H1 (cell line): ENCODE measurements around the gene ZBTB38. TPM values are rescaled to one million over a fixed set of nuclear protein-coding genes. Genes with fewer than 3 reads are reported as not detected.
A peak's percentile ranks its signal among the peaks of the same experiment; 100 is the strongest.

Experiments used
- CTCF ChIA-PET: fragments of 300-600 bp; sonication (Branson Sonifier 250); formaldehyde crosslinking; loops from one replicate; lab custom pipeline; 2021; ENCODE audit not compliant: partially characterized antibody; lab: Charles Lee
- POLR2A ChIA-PET: fragments of 300-600 bp; sonication (Branson Sonifier 250); formaldehyde crosslinking; loops from one replicate; lab custom pipeline; 2021; ENCODE audit warnings: inconsistent platforms; ENCODE audit not compliant: partially characterized antibody; lab: Charles Lee
- DNase-seq, 2 experiments: peaks; one replicate each; pipeline versions ENCODE4 v3.0.0 to v3.0.0-alpha.2; 2010 to 2022; ENCODE audit warnings: low spot score in 2 of 2, low read depth in 1 of 2, mixed read lengths in 1 of 2
- FAIRE-seq: peaks from 2 replicates; lab custom pipeline; 2011; peaks lifted over from hg19 to GRCh38; lab: Jason Lieb, UNC
- H2AFZ ChIP-seq: 2 replicates; pipeline ENCODE4 v1.8.1; 2012; ENCODE audit warnings: low read length, inconsistent platforms
- H2AK5ac ChIP-seq: 2 replicates; pipeline ENCODE4 v1.6.1; 2013; ENCODE audit warnings: low read depth, low read length
- H2BK120ac ChIP-seq: replicated peaks from 2 replicates; pipeline ENCODE3; 2013; ENCODE audit warnings: low read depth, low read length, inconsistent platforms
- H2BK12ac ChIP-seq: 2 replicates; pipeline ENCODE4 v1.6.1; 2013; ENCODE audit warnings: low read depth, low read length
- H2BK15ac ChIP-seq: 2 replicates; pipeline ENCODE4 v1.6.1; 2013; ENCODE audit warnings: low read length
- H2BK20ac ChIP-seq: 2 replicates; pipeline ENCODE4 v1.6.1; 2013; ENCODE audit warnings: low read length
- H2BK5ac ChIP-seq: 2 replicates; pipeline ENCODE4 v1.6.1; 2013; ENCODE audit warnings: low read depth, low read length
- H3K14ac ChIP-seq: 2 replicates; pipeline ENCODE4 v1.6.1; 2013; ENCODE audit warnings: inconsistent platforms; ENCODE audit not compliant: insufficient read length
- H3K18ac ChIP-seq: 2 replicates; pipeline ENCODE4 v1.6.1; 2013; ENCODE audit warnings: low read length; ENCODE audit errors: extremely low read depth
- H3K23ac ChIP-seq: 2 replicates; pipeline ENCODE4 v1.6.1; 2013; ENCODE audit warnings: inconsistent platforms; ENCODE audit not compliant: insufficient read length
- H3K23me2 ChIP-seq: 2 replicates; pipeline ENCODE4 v1.6.1; 2013; ENCODE audit warnings: low read depth, low read length
- H3K27ac ChIP-seq: 2 replicates; pipeline ENCODE4 v1.6.1; 2011; ENCODE audit warnings: low read depth, low read length, inconsistent platforms
- H3K27me3 ChIP-seq, 4 experiments: replicated peaks in 1 of 4; 1 replicate in 1 of 4; 2 replicates in 3 of 4; pipeline versions ENCODE4 v1.6.1 to v1.8.1; 2011 to 2013; ENCODE audit warnings: low read length in 3 of 4, mild to moderate bottlenecking in 3 of 4, inconsistent platforms in 2 of 4, mixed read lengths in 2 of 4, moderate library complexity in 1 of 4; ENCODE audit not compliant: control insufficient read depth in 3 of 4, insufficient read depth in 3 of 4; ENCODE audit errors: extremely low read depth in 1 of 4
- H3K36me3 ChIP-seq, 4 experiments: 2 replicates each; pipeline versions ENCODE4 v1.6.1 to v1.8.1; 2011 to 2013; ENCODE audit warnings: mild to moderate bottlenecking in 4 of 4, low read length in 3 of 4, moderate library complexity in 2 of 4, control low read depth in 1 of 4, inconsistent platforms in 1 of 4; ENCODE audit not compliant: insufficient read depth in 4 of 4, control insufficient read depth in 2 of 4
- H3K4ac ChIP-seq: replicated peaks from 2 replicates; pipeline ENCODE3; 2013; ENCODE audit warnings: low read length, low read depth, mixed read lengths, inconsistent platforms; ENCODE audit not compliant: insufficient read length
- H3K4me1 ChIP-seq, 4 experiments: replicated peaks in 1 of 4; 1 replicate in 1 of 4; 2 replicates in 3 of 4; pipeline versions ENCODE4 v1.6.1 to v1.8.1; 2011 to 2013; ENCODE audit warnings: low read length in 3 of 4, inconsistent platforms in 2 of 4, mixed read lengths in 1 of 4; ENCODE audit not compliant: insufficient read depth in 4 of 4, control insufficient read depth in 3 of 4
- H3K4me2 ChIP-seq, 2 experiments: 2 replicates each; pipeline versions ENCODE4 v1.6.1 to v1.8.1; 2011 to 2013; ENCODE audit warnings: low read depth in 2 of 2, low read length in 2 of 2, control low read depth in 1 of 2, inconsistent platforms in 1 of 2, mild to moderate bottlenecking in 1 of 2; ENCODE audit not compliant: insufficient read depth in 1 of 2
- H3K4me3 ChIP-seq, 4 experiments: fragments of 200-600, 300-600 bp in 1 of 4; sonication (generic), shearing (Covaris generic), sonication (Bioruptor Twin) in 1 of 4; 2 replicates each; pipeline versions ENCODE4 v1.5.1 to v1.8.1; 2011 to 2016; ENCODE audit warnings: low read length in 4 of 4, low read depth in 3 of 4, control low read depth in 2 of 4, inconsistent platforms in 2 of 4, mild to moderate bottlenecking in 2 of 4, mixed read lengths in 1 of 4, moderate library complexity in 1 of 4; ENCODE audit not compliant: insufficient read depth in 2 of 4; ENCODE audit errors: extremely low read depth in 1 of 4
- H3K56ac ChIP-seq: replicated peaks from 2 replicates; pipeline ENCODE3; 2013; ENCODE audit warnings: low read depth, mild to moderate bottlenecking, mixed read lengths, low read length, inconsistent platforms; ENCODE audit not compliant: insufficient read length
- H3K79me1 ChIP-seq: 2 replicates; pipeline ENCODE4 v1.6.1; 2013; ENCODE audit warnings: low read depth, low read length, control low read depth
- H3K79me2 ChIP-seq, 2 experiments: 2 replicates each; pipeline versions ENCODE4 v1.6.1 to v1.8.1; 2012 to 2013; ENCODE audit warnings: low read length in 2 of 2, mild to moderate bottlenecking in 2 of 2, inconsistent platforms in 1 of 2; ENCODE audit not compliant: insufficient read depth in 2 of 2, control insufficient read depth in 1 of 2
- H3K9ac ChIP-seq, 4 experiments: replicated peaks in 1 of 4; 1 replicate in 1 of 4; 2 replicates in 3 of 4; pipeline versions ENCODE4 v1.6.1 to v1.8.1; 2011 to 2013; ENCODE audit warnings: low read depth in 3 of 4, low read length in 3 of 4, control low read depth in 2 of 4, mild to moderate bottlenecking in 2 of 4, moderate library complexity in 2 of 4, inconsistent platforms in 1 of 4; ENCODE audit errors: extremely low read depth in 1 of 4
- H3K9me3 ChIP-seq, 2 experiments: 2 replicates each; pipeline versions ENCODE4 v1.6.1 to v1.8.1; 2012 to 2013; ENCODE audit warnings: mild to moderate bottlenecking in 2 of 2, moderate library complexity in 2 of 2, control low read depth in 1 of 2, inconsistent platforms in 1 of 2, low read depth in 1 of 2, low read length in 1 of 2, mixed read lengths in 1 of 2; ENCODE audit not compliant: insufficient read depth in 2 of 2
- H4K20me1 ChIP-seq, 2 experiments: replicated peaks in 1 of 2; 2 replicates each; pipeline versions ENCODE3 to v1.8.1; 2011 to 2013; ENCODE audit warnings: inconsistent platforms in 2 of 2, low read length in 2 of 2, mild to moderate bottlenecking in 1 of 2; ENCODE audit not compliant: insufficient read depth in 2 of 2, control insufficient read depth in 1 of 2
- H4K5ac ChIP-seq: 2 replicates; pipeline ENCODE4 v1.6.1; 2013; ENCODE audit warnings: low read length, low read depth, mixed read lengths, inconsistent platforms; ENCODE audit not compliant: insufficient read length
- H4K8ac ChIP-seq: 2 replicates; pipeline ENCODE4 v1.8.0; 2013; ENCODE audit warnings: mild to moderate bottlenecking, moderate library complexity, low read length, inconsistent platforms; ENCODE audit not compliant: insufficient read depth; ENCODE audit errors: extremely low read depth
- H4K91ac ChIP-seq: replicated peaks from 2 replicates; pipeline ENCODE3; 2013; ENCODE audit warnings: low read length, mixed read lengths, inconsistent platforms; ENCODE audit not compliant: insufficient read length
- BACH1 ChIP-seq: IDR thresholded peaks from 2 replicates; pipeline ENCODE4 v1.6.1; 2012; ENCODE audit warnings: low read length, improper control_type of control experiment
- CEBPB ChIP-seq: IDR thresholded peaks from 2 replicates; pipeline ENCODE4 v1.6.1; 2012; ENCODE audit warnings: low read depth, low read length
- CREB1 ChIP-seq: IDR thresholded peaks from 2 replicates; pipeline ENCODE4 v1.6.1; 2012; ENCODE audit warnings: inconsistent platforms
- EGR1 ChIP-seq: IDR thresholded peaks from 2 replicates; pipeline ENCODE4 v1.6.1; 2011; ENCODE audit warnings: low read depth, low read length, borderline replicate concordance
- GABPA ChIP-seq: IDR thresholded peaks from 2 replicates; pipeline ENCODE4 v1.6.1; 2011; ENCODE audit warnings: mild to moderate bottlenecking, low read length, moderate library complexity, borderline replicate concordance; ENCODE audit not compliant: insufficient read depth
- HDAC6 ChIP-seq: IDR thresholded peaks from one replicate; pipeline ENCODE4 v1.7.1; 2012; ENCODE audit warnings: low read depth, mild to moderate bottlenecking, inconsistent platforms, low read length, moderate library complexity
- KDM4A ChIP-seq: IDR thresholded peaks from one replicate; pipeline ENCODE4 v1.7.1; 2012; ENCODE audit warnings: low read depth, mild to moderate bottlenecking, moderate library complexity, low read length, inconsistent platforms; ENCODE audit not compliant: severe bottlenecking
- KDM5A ChIP-seq: fragments of 200-600 bp; IDR thresholded peaks from 2 replicates; pipeline ENCODE4 v1.7.1; 2012; ENCODE audit warnings: mild to moderate bottlenecking, low read length, inconsistent platforms, mixed read lengths
- NANOG ChIP-seq: IDR thresholded peaks from 2 replicates; pipeline ENCODE4 v1.6.1; 2011; ENCODE audit warnings: low read length, low read depth, mild to moderate bottlenecking, inconsistent platforms; ENCODE audit not compliant: insufficient read depth, poor library complexity, severe bottlenecking
- POLR2AphosphoS5 ChIP-seq: IDR thresholded peaks from 2 replicates; pipeline ENCODE4 v1.6.1; 2011; ENCODE audit warnings: low read depth, low read length
- SIN3A ChIP-seq, 2 experiments: IDR thresholded peaks in 1 of 2; conservative IDR thresholded peaks in 1 of 2; 2 replicates each; pipeline ENCODE4 v1.6.1; 2011 to 2012; ENCODE audit warnings: low read length in 2 of 2, improper control_type of control experiment in 1 of 2, low read depth in 1 of 2, mild to moderate bottlenecking in 1 of 2
- SP2 ChIP-seq: IDR thresholded peaks from 2 replicates; pipeline ENCODE4 v1.6.1; 2012; ENCODE audit warnings: mild to moderate bottlenecking, low read length, inconsistent platforms
- TEAD4 ChIP-seq: IDR thresholded peaks from 2 replicates; pipeline ENCODE4 v1.6.1; 2012; ENCODE audit warnings: low read depth, low read length, inconsistent platforms, mixed read lengths
- WGBS, 2 experiments: shearing (Covaris generic) in 1 of 2; methylation state at CpG; one replicate each; pipeline versions ENCODE4 v1.1.6 to v1.1.7; 2013 to 2015; ENCODE audit warnings: low lambda C conversion rate in 2 of 2, mixed read lengths in 2 of 2, inconsistent platforms in 1 of 2, low coverage in 1 of 2, missing lambda C conversion rate in 1 of 2; ENCODE audit not compliant: insufficient replicate concordance in 2 of 2, insufficient coverage in 1 of 2, insufficient read length in 1 of 2; ENCODE audit errors: extremely low coverage in 1 of 2, missing lambda C conversion rate in 1 of 2; 5-methylcytosine and 5-hydroxymethylcytosine counted together
- polyA plus RNA-seq, 7 experiments: library from polyadenylated mRNA; depleted of rRNA in 3 of 7; stranded (reverse) in 5 of 7; unstranded in 2 of 7; fragments of >200 nt in 5 of 7; fragments of 200-250 nt in 2 of 7; gene quantifications; 1 replicate in 5 of 7; 2 replicates in 1 of 7; 4 replicates in 1 of 7; pipeline versions ENCODE4 v1.2.1 to v1.2.3, GENCODE V29; 2011 to 2013; ENCODE audit warnings: missing spikeins in 2 of 7, mixed read lengths in 2 of 7
- total RNA-seq: library from RNA; stranded (reverse); fragmentation: NEBNext Ultra II Directional; extraction: Animal tissue kit (Norgen Biotek cat#: 25700); gene quantifications from 2 replicates; pipeline ENCODE4 v1.2.1, GENCODE V29; 2021

Gene ZBTB38
- total and polyA plus RNA-seq, 2 of the 8 experiments (the other 6 are each of a cell fraction or from before 2014, with no cell fraction given), result 4.4 to 10.5 TPM

GRCh38 chr3:141413801-141414689, 45.7 kb downstream of the ZBTB38 start:
- H2BK120ac ChIP-seq, result no peak overlapping the region
- no peak overlapping the region for H3K4ac ChIP-seq
- peaks cover 3 to 12% (median 6%) of the 10 kb centered on the region in 4 experiments; a peak in 5 of 7 replicates for H3K27me3 ChIP-seq
- H4K20me1 ChIP-seq, result no peaks in the 10 kb centered on the region
- H3K4me3 ChIP-seq, result no peak overlapping the region
- H3K9ac ChIP-seq, result no peak overlapping the region
- ChIA-PET POLR2A (no interaction called here), CTCF (interaction anchor here (0.7 to 3.9 kb wide), 7 partner anchors 9 to 104 kb away, joined by 3 to 28 read pairs (median 3); no protein-coding TSS in a partner anchor)
- H3K14ac ChIP-seq, result no peak overlapping the region
- no peak for FAIRE-seq
- no peaks in the 10 kb centered on the region; a peak in 2 of 7 replicates for H3K4me1 ChIP-seq
- no peak overlapping the region for H3K23ac ChIP-seq
- H2AK5ac ChIP-seq, result 0 out of 2 replicates have a peak overlapping the region, but pooled peaks have one; percentile 54
- H3K23me2 ChIP-seq, result no peaks in the 10 kb centered on the region
- H3K9me3 ChIP-seq, result no peaks in the 10 kb centered on the region
- no peak overlapping the region for H4K91ac ChIP-seq
- H4K5ac ChIP-seq, result no peak overlapping the region
- 83% methylated on average over 11 of the region's 11 CpGs; no CpG with 5 or more reads in 1 of the 2 experiments for WGBS, 2 experiments
- no peak overlapping the region for H4K8ac ChIP-seq
- no peak for DNase-seq
- H3K36me3 ChIP-seq, result no peaks in the 10 kb centered on the region
- H3K27ac ChIP-seq, result no peak overlapping the region
- H3K79me2 ChIP-seq, result no peaks in the 10 kb centered on the region
- H3K79me1 ChIP-seq, result no peaks in the 10 kb centered on the region
- no peak overlapping the region for H3K4me2 ChIP-seq
- H3K18ac ChIP-seq, result no peak overlapping the region
- H2BK15ac ChIP-seq, result no peak overlapping the region
- no peak overlapping the region for H2AFZ ChIP-seq
- peak overlapping the region; percentile 71; the same call in 1 of the 2 replicates for H2BK5ac ChIP-seq
- no peak overlapping the region for H3K56ac ChIP-seq
- H2BK20ac ChIP-seq, result no peak overlapping the region
- no peak overlapping the region; the same call in 1 of the 2 replicates for H2BK12ac ChIP-seq
- TF ChIP-seq SP2, result no peak
- TF ChIP-seq BACH1, result no peak
- TF ChIP-seq GABPA, result no peak
- TF ChIP-seq TEAD4, result no peak
- TF ChIP-seq KDM5A, result no peak
- TF ChIP-seq CREB1, result no peak
- no peak for TF ChIP-seq KDM4A
- TF ChIP-seq CEBPB, result no peak
- no peak for TF ChIP-seq POLR2AphosphoS5
- TF ChIP-seq HDAC6, result no peak
- TF ChIP-seq EGR1, result no peak
- TF ChIP-seq SIN3A (conservative IDR thresholded peaks at IDR 0.05 in 1 of 2, IDR thresholded peaks at IDR 0.05 in 1 of 2; ENCODE audit: low read depth in 1 of 2, low read length in 2 of 2), result no peak
- no peak for TF ChIP-seq NANOG
